Measurements from ENCODE around the gene TEAD3.
"Not testable (repeated sequence)": the region's sequence is repeated elsewhere in the genome, so short reads cannot be mapped to it uniquely, and the experiment has no call there.

TEAD3 gene

DNA sequence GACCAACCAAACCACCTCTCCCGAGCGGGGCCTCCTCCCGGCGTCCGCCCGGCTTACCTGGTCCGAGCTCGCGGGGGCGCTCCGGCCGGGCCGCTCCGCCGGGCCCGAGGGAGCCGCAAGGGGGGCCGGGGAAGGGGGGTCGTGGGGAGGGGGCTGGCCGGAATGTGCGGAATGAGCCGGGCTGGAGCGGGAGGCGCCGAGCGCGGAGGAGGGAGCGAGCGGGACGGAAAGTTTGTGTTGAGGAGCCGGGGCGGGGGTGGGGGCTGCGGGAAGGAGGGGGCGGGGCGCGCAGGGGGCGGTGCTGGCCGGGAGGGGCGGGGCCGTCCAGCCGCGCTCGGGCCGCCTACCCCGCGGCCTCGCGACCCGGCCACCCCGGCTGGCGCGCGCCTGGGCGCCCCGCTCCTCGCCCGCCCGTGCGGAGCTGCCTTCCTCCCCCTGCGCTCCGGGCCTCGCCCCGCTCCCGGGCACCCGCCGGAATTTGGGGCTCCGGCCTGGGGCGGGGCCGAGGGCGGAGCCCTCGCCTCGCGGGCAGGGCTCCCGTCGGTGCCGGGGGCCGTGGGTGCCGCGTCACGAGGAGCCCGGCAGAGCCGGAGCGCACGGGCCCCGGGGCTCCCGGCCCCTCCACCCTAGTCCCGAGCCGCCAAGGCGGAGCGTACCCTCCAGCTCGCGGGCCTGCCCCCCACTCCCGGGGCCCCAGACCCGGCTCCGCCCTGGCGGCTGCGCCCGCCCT, at the start of gene TEAD3:
Gene TEAD3, minus strand, starts transcription at position 239 of the 730 bp plus-strand sequence.
- peak; percentile 71 to 74 for ATAC-seq

DNA sequence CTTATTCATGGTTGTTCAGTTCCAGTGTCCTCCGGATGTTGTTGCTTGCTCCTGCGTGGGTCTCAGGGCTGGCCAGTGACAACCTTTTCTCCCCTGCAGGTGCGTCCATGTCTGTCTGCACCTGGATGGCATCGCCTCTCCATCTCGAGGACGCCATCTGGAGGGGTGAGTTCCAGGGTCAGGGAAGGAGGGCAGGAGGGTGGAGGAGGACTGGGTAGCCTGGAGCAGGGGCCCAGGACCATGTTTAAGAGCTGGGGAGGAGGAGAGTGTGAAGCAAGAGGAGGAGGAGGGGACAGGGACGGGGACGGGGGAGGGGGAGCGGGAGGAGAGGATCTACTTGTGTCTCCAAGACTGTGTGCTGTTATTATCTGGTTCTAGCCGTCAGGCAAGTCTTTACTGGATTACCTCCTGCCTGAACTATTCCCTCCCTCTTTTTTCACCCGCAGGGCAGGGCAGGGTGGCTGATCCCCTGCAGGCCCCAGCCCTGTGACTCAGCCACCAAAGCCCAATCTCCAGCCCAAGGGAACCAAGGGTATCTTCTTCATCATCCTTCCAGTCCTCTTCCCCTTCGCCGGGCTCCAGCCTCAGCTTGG, 48.0 kb upstream of the TEAD3 start:
- no peak for ATAC-seq

GRCh38 chr6:35543459-35544193, 46.7 kb upstream of the TEAD3 start:
- ATAC-seq = no peak

- ATAC-seq = no peak
Measured at GRCh38 chr6:35541836-35542235, 45.0 kb upstream of the TEAD3 start.

GRCh38 chr6:35539223-35539622, 42.3 kb upstream of the TEAD3 start:
- no peak for ATAC-seq

DNA sequence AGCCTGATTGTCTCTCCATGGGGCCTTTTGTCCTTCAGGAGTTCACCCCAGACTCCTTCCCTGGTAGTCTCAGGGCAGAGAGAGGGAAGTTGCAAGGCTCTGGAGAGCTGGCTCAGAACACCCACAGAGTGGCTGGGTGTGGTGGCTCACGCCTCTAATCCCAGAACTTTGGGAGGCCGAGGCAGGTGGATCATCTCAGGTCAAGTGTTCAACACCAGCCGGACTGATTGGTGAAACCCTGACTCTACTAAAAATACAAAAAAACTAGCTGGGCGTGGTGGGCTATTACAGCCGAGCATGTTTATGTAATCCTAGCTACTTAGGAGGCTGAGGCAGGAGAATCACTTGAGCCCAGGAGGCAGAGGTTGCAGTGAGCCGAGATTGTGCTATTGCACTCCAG, 39.0 kb upstream of the TEAD3 start:
- ATAC-seq = not testable (repeated sequence)

- no peak for ATAC-seq
Measured at GRCh38 chr6:35534407-35535170, 37.7 kb upstream of the TEAD3 start.

DNA sequence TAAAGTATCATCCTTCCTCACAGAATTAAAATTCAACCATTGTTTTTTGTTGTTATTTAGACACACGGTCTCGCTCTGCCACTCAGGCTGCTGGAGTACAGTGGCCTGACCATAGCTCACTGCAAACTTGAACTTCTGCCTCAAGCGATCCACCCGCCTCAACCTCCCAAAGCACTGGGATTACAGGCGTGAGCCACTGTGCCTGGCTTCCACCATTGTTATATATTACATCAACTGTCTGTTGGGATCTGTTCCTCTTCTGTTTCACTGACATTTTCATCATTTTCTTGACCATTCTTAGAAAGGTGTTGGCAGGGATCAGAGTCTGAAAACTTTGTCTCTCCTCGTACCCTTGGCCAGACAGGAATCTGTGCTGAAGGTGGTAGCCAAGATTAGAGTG, 37.1 kb upstream of the TEAD3 start:
- no peak for ATAC-seq

DNA sequence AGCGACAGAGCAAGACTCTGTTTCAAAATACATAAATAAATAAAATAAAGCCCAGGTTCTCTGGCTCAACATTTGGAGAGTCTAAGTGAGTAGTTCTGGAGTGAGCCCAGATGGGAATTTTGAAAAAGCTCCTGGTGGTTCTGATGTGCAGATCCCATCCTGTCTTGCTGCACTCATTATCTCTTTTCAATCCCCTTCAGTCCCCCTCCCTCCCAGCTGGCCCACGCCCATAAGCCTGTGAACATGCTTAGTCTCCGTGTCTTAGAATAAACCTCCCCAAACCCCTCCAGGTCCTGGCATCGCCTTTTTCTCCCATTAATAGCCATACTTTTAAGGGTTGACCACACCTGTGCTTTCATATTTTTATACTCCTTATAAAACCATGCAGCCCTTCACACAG, 35.2 kb upstream of the TEAD3 start:
- ATAC-seq = no peak

- no peak for ATAC-seq
Measured at GRCh38 chr6:35524380-35525020, 27.6 kb upstream of the TEAD3 start.

GRCh38 chr6:35522660-35523658, 26.1 kb upstream of the TEAD3 start:
- ATAC-seq = peak; percentile 74 to 80

GRCh38 chr6:35522151-35522550, 25.3 kb upstream of the TEAD3 start:
- ATAC-seq = no peak

DNA sequence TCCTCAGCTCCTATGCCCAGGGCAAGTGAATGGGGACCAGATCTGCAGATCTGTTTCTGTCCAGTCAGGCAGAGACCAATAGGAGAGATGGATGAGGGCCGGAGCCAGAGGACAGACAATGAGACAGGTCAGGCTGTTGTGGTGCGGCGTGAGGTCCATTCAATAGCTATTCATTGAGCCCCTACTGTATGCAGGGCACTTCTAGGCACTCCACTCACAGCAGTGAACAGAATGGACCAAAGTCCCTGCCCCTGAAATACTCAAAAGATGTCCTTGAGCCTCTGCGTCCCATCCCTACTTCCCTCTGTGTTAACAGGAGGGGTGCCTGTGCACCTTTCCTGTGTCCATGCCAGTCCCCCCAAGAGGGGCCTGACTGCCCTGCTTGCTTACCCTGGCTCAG, 24.4 kb upstream of the TEAD3 start:
- ATAC-seq = no peak

- ATAC-seq = no peak
Measured at GRCh38 chr6:35519313-35520015, 22.6 kb upstream of the TEAD3 start.

DNA sequence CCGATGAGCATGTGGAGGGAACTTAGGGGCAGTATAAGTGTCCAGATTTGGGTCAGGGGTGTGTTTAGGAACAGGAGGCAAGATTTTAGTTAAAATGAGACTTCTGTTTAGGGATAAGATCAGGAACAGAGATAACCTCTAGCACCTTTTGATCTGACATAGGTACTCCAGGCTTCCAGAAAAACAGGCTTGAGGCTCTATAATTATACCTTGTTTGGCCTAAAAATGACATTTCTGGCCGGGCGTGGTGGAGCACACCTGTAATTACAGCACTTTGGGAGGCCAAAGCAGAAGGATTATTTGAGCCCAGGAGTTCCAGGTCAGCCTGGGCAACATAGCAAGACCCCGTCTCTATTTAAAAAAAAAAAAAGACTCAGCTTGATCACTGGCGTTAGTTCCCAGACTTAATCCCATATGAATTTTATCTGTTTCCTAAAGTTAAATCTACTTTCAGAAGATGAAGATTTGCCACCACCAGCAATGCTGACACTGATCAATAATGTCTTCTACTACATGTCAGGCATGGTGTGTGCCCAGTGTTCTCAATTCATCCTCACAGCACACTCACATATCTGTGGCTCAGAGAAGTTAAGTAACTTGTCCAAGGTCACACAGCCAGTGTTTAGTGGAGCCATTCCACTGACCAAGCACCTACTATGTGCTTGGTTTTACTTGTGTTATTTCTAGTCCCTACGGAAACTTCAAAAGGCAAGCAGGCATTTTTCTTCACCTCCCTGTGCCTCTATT, 21.9 kb upstream of the TEAD3 start:
- ATAC-seq = no peak

GRCh38 chr6:35517978-35518377, 21.1 kb upstream of the TEAD3 start:
- not testable (repeated sequence) for ATAC-seq

DNA sequence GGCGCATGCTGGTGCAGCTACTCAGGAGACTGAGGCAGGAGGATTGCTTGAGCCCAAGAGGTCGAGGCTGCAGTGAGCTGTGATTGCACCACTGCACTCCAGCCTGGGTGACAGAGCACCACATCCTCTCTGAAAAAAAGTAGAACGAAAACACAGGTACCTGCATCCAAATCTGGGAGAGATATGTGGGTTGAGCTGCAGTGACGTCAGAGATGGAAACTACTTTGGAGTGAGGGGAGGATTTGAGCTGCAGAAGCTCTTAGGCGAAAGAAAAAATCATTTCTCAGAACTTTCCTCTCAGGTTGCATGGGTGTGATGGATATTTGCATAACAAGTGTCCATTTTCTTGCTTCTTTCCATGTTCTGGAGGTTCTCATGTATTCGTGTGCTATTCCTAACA, 19.8 kb upstream of the TEAD3 start:
- no peak for ATAC-seq

DNA sequence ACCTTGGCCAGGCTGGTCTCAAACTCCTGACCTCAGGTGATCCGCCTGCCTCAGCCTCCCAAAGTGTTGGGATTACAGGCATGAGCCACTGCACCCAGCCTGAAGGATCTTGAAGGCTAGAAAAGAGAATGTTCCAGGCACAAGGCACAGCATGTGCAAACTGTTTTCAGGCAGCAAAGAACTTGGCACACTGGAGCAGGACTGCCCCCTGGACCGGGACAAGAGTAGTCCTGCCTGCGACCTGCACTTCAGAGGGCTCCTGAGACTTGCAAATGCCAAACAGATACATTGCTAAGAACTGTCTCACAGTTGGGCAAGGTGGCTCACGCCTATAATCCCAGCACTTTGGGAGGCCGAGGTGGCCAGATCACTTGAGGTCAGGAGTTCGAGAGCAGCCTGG, 19.1 kb upstream of the TEAD3 start:
- not testable (repeated sequence) for ATAC-seq

- no peak for ATAC-seq
Measured at GRCh38 chr6:35514587-35514986, 17.7 kb upstream of the TEAD3 start.

DNA sequence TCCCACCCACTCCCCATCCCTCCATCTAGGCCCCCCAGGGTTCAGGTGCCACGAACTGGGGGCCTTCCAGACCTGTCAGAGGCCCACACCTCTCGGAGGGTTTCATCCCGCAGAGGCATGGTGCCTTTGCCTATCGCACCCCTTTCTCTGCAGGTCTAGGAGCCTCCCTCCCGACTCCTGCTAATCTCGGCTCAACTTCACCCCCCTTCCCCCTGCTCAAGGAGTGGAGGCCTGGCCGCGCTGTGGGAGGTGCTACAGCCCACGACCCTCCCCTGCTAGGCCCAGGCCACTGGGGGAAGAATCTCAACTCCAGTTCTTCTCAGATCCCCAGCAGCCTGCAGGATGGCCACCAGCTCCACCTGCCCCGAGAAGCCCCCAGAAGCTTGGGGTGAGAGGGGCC, 15.9 kb upstream of the TEAD3 start, which contains the start of gene TULP1:
Gene TULP1, minus strand, starts transcription at position 157 of the 400 bp plus-strand sequence. Its CDS starts 38 bp downstream, at position 119.
- no peak for ATAC-seq

Data from activated CD4-positive, CD25-positive, alpha-beta regulatory T cell treated with anti-CD3 and anti-CD28 coated beads, Interleukin-2, amount 50 U/mL, for 24 hours (primary cell).